NCI-H146 treated with DMSO at 0.1 percent for 48 hours (cell line): ENCODE measurements around the gene CEP85L.

ENCODE experiments used
- DNase-seq: peaks from one replicate; lab custom pipeline; 2025; ENCODE audit not compliant: unreplicated experiment; lab: John Stamatoyannopoulos, UW

The CEP85L gene

DNA sequence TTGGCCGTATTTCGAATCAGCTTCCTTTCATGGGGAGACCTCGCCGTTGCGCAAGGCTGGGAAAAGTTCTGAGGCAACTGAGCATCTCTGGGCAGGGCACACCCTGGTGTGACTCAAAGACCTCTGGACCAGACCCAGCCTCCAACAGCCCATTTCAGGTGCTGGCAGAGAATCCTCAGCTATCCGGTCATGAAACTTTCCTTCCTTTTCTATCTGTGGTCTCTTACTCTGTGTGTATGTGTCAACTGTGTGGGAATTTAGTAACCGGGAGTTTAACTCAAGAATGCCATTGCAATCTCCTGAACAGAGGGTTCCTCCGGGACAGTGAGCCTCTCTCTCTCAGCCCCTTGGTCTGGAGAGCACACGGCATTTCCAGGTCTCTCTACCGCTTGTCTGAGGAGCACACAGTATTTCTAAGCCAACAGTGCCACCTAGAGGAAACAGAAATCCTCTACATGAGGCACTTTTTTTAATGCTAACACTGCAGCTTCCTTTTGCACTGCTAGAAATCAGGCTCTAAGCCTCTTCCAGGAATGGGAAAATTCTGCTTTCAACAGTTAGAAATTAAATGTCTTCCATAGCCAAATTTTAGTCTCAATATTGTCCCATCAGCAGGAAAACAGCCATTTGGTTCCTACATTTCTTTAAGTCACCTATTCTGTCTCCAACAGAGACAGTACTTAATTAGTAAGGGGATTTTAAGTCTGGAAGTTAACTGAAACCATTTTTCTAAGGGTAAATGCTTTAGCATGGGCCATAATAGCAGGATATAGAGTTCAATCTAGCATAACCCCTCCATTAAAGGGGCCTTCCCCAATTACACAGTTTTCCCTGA lies 70.6 kb downstream of the CEP85L start:
- peak; percentile 51 for DNase-seq

DNA sequence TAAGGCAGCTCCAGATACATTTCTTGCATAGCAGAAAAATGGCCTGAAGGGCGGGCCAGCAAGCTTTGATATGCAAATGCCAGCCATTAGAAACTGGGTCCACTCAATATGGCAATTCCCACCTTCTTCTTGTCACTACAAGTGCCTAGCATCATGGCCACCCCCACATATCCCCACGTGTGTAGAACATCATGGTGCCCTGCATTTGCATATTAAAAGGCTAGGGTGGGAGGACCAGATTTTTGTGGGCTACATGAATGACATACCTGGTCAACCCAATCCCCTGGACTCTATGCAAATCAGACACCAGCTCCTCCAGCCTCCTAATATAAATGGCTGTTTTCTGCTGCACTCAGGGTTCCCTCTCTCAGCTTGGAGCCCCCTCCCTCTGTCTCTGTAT lies 71.6 kb downstream of the CEP85L start:
- DNase-seq: no peak

DNA sequence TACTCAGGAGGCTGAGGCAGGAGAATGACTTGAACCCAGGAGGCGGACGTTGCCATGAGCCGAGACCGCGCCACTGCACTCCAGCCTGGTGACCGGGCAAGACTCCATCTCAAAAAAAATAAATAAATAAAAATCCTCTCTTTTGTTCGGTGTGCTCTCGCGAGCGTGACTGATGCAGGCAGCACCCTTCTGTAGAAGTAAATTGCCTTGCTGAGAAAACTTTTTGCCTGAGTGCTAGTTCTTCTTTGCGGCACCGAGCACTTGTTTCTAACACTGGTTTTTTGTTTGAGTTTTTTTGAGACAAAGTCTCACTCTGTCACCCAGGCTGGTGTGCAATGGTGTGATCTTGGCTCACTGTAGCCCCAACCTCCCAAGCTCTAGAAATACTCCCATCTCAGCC lies 72.8 kb downstream of the CEP85L start:
- no peak for DNase-seq

DNA sequence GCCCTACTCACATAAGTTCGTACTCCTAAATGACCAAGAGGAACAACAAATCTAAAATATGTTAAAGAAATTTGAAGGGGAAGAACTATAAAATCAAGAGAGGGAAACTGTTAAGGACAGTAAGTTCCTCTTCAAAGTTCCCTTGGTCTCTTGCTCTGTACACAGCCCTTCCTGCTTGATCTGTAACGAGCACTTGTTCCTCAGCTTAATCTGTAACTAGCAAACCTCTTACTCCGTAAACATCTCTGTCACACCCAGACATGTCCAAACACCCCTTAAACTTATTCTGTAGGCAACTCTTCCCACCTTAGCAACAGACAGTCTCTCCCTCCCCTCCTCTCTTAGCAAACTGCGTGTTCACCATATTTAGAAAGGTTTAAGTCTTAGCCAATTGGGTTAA lies 73.4 kb downstream of the CEP85L start:
- no peak for DNase-seq

DNA sequence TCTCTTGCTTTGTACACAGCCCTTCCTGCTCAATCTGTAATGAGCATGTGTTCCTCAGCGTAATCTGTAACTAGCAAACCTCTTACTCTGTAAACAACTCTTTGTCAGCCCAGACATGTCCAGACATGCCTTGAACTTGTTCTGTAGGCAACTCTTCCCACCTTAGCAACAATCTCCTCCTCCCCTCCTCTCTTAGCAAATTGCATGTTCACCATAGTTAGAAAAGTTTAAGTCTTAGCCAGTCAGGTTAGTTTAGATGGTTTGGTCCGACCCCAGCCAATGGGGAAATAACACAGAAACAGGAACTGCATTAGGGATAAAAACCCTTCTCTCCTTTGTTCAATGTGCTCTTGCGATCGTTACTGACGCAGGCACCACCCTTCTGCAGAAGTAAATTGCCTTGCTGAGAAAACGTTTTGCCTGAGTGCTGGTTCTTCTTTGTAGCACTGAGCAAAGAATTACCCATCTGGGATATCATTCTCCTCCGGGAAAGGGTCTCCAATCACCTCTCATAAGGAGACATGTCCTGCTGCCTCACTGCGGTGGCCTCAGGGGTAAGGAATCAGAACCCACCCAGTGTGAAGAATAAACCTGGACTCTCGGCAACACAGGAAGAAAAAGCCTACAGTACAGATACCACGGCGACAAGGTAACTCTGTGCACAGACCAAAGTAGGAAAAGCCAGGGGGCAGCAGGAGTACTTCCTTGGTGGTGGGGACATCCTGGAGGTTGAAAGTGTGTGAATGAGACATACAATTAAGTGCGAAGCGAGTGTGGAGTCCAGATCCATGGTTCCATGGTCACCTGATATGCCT lies 77.1 kb downstream of the CEP85L start:
- no peak for DNase-seq

DNA sequence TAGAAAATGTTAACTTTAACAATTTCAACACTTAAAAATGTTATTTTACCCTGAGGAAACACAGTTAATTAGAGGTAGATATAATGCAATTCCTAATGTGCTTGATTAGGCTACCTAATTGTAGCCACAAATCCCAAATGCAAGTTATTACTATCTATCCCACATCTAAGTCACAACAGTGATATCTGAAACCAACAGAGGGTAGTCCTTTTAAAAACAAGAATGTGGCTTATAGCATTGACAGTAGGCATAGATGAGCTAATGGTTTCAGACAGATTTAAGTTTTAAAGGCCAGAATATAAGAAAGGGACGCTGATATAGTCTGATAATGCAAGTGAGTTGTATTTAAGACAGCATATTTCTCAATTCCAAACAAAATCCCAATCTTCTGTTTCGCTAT lies 80.3 kb downstream of the CEP85L start:
- DNase-seq: no peak

DNA sequence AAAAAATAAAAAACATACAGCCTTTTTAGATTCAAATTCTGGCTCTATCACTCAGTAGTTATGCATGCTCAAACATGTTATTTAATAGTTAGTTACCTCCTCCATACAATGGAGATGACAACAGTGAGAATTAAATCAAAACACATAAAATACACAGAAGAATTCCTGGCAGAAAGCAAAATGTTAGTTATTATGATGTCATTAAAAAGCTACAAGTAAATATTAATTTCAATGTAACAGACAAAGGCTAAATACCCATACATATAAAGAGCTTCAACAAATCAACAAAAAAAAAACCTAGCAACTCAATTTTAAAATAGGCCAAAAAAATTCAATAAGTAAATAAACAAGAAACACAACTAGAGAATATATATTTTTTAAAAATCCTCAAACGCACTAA lies 81.9 kb downstream of the CEP85L start:
- DNase-seq: no peak

DNA sequence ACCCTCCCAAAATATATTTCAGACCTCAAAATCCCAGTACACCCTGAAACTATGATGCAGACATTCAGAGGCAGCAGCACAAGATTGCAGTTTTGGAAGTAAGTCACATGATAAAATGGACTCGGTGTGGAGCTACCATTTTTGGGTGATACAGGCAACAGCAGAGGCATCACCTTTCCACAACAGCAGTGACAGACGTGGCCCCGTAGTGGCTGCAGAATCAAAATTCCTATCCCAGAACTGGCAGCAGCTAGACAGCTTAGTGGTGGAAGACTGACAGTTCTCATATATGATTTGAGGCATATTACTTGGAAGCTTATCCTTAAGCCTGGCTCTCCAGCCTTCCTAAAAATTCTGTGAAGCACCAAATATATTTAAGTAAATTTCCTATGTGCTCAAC lies 83.4 kb downstream of the CEP85L start:
- DNase-seq: no peak

DNA sequence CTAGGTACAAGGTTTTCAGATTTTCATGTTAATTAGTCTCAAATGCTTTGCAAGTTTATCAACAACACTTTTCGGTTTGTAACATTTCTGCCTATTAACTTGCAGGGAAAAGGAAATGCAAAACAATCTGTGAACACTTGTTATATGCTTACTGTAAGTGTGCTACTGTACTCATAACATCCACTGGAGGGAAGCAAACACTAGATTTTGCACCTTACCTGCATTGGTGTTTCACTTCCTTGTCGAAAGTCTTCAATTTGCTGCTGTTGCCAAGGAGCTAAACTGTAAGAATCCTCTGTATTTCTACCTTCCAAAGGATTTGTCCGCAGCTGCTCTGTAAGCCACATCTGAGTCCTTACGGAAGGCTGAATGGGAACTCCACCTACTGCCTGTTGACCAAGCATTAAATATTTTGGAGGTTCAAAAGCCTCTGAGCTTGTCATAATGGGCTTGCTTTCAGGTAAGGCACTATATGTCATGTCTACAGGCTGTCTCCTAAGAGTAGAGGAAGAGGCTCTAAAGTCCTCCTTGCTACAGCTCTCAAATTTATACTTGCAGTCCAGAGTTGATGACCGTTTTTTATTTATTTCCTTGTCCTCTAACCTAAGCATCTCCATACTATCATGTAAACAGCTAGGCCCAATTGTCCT lies 86.0 kb downstream of the CEP85L start:
- DNase-seq: peak; percentile 6

DNA sequence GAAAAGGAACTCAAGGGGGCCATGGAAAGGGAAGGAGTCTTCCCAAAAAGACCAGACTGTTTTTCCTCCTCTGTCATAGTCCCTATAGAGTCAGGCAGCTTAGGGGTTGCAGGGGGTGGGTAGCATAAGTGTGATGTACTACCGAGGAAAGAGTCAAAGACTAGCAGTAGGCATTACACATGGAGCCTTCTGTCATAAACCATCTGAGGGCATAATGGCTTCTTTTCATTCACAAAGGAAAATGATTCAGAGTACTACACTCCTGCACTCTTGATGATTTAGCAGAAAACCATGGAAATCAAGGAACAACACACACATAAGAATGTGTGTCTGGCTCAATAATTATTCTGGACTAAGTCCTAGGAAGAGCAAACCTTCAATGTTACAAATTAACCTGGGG lies 88.4 kb downstream of the CEP85L start:
- no peak for DNase-seq

DNA sequence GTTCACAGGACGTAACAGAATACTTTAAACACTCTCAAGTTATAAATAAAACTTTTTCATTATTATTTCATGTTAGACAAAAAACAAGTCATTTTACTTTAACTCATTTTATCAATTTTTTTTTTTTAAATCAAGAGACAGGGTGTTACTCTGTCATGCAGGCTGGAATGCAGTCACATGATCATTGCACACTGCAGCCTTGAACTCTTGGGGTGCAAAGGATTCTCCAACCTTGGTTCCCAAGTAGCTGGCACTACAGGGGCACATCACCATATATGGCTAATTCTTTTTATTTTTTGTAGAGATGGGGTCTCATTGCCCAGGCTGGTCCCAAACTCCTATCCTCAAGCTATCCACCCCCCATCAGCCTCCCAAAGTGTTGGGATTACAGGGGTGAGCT lies 89.1 kb downstream of the CEP85L start:
- DNase-seq: no peak

DNA sequence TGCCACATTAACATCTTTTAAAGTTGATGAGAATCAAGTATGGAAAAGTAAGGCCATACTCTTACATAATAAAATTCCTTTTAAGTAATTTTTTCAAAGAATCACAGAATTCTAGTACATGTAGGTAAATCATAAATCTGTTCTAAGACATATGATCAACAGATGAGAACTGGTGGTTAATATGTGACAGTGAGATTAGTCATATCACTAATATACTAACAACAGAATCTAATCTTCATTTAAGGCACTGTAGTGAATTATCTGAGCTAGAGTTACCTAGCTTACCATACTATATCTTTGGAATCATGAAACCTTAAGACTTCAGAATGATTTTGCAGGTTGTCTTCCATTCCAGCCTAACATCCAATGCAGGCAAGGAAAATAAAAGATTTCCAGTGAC lies 91.7 kb downstream of the CEP85L start:
- DNase-seq: no peak

DNA sequence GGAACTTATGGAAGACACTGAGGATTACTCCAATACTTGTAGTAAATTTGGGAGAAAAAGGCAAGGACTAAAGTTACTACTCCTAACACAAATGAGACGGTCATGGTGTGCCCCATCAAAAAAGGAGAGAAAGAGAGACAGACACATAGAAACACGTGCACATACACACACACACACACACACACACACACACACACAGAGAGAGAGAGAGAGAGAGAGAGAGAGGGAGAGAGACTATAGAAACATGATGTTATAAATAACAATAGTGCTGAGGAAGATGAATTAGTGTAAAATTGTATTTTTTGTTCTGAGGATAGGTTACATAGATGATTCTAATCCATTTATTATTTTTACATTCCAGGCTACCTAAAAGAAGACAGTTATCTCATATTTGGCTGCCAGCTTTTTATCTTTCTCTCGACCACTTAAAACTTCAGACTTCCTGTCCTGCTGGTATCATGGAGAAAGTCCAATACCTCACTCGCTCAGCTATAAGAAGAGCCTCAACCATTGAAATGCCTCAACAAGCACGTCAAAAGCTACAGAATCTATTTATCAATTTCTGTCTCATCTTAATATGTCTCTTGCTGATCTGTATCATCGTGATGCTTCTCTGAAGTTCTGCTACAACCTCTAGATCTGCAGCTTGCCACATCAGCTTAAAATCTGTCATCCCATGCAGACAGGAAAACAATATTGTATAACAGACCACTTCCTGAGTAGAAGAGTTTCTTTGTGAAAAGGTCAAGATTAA lies 92.8 kb downstream of the CEP85L start:
- no peak for DNase-seq

DNA sequence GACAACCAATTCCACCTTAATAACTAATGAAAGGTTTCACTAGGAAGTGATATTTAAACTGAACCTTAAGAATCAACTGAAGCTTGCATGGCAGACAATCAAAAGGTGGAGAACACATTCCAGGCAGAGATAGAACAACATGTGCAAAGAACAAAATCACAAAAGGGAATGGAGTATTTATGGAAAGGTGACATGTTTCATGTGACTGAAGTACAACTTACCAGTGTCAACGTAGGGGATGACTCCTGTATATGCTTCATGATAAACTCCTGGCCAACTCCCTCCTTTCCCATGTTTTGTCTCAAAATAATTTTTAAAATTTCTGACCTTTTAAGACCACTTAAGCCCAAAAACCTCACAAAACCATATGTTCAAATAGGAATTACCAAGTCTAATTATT lies 96.7 kb downstream of the CEP85L start:
- DNase-seq: no peak

DNA sequence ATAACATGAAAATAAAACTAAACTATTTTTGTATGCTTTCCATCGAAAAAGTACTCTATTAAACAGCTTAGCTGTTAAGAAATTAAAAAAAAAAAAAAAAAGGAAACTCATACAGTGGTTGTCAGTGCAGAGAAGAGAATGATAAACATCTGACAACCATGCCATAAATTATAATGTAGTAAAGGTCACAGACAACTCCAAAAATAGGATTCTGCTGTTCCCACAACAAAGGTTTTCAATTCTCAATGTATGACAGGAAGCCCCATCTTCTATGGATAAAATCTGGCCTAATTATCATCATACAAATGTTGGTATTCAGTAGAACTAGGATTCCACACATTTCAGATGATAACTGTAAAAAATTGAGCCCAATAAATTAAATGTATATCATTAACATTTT lies 98.3 kb downstream of the CEP85L start:
- no peak for DNase-seq

DNA sequence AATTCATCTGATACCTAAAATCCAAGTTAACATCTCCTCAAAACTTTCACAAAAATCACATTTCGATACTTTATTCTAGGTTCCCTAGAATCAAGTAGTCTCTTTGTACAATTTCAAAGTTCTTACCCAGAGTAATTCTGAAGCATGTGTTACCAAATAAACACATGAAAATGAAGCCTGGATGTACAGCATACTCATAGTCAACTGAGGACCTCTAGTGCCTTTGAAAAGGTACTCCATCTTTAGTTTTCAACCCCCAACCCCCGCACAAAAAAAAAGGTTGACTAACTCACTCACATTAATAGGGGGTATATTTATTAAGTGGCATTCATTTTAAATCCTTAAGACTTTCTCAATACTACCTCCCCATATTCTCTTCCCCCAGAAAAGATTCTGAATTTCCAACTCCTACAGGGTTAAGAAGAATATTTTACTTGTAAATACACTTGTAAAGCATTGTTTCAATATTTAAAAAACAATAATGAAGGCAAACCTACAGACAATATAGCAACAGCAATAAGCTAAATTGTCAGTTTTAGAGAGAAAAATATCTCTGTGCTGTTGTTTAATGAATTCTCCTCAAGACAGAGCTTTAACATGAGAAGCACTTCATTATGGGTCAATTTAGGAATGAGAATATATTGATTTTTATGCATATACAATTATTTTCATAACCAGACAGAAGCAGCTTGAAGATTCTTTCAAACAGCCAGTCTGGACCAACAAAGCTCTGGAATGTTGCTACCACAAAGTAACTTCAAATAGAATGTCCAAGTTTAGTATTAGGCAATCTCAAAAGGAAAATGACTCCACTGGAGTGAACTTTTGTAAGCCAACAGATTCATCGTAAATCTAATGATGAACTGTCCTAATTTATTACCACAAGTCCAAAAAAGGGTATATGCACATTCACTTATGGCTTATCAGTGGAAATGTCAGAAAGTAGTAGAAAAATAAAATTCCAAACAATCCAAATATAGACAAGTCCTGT lies 100.0 kb downstream of the CEP85L start:
- peak; percentile 34 for DNase-seq

DNA sequence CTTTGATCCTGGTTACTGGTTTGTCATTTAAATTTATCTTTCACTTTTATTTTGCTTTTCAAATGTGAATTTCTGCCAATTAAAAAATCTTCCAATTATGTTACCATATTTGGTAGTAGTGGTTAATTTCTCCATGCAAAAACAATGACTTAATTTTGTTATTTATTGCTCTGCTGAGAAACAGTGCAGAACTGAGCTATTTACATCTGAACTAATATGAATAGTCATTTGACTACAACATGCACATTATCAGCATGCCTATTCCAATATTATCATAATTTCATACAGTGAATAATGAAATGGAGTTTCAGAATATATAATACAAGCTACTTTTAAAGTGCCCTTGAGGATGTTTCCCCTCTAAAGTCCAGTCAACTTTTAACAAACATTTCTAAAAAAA lies 102.8 kb downstream of the CEP85L start:
- DNase-seq: no peak

DNA sequence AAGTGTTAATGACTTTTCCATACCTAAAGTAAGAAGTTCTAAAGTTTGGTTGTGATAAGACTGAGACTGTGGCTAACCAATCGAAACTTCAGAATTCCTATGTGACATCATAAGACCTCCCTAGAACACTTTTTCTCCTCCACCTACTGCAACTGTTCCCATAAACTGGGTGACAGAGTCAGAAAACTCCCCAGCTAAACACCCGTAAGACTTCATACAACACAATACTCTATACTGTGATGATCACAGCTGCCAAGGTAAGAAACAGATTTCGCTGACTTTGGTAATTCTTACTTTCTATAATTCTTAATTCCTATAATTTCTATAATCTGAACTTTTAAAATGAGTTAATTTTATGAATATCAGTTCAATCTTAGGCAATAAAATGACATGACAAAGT lies 103.3 kb downstream of the CEP85L start, which contains the start of gene PLN:
PLN (plus strand) TSS at position 161 of the 400 bp plus-strand sequence. CDS start 10,626 bp downstream, outside the sequence.
- no peak for DNase-seq

DNA sequence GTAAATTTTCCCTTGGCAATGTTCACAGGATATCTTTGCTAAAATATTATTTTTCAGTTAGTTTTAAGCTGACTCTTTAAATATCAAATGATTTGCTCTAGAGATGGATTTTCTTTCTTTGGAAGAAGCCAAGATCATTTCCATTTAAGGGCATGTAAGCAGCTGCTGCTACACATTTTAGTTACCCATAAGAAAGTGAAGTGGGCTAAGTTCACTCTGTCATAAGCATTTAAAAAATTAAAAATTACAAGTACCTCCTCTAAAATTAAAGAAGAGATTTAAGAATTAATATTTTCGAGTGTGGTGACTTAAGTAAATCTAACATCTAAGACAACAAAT lies 104.5 kb downstream of the CEP85L start:
- no peak for DNase-seq
